ENCODE results near the gene RARG.

- TF ChIP-seq, protein P1, sequence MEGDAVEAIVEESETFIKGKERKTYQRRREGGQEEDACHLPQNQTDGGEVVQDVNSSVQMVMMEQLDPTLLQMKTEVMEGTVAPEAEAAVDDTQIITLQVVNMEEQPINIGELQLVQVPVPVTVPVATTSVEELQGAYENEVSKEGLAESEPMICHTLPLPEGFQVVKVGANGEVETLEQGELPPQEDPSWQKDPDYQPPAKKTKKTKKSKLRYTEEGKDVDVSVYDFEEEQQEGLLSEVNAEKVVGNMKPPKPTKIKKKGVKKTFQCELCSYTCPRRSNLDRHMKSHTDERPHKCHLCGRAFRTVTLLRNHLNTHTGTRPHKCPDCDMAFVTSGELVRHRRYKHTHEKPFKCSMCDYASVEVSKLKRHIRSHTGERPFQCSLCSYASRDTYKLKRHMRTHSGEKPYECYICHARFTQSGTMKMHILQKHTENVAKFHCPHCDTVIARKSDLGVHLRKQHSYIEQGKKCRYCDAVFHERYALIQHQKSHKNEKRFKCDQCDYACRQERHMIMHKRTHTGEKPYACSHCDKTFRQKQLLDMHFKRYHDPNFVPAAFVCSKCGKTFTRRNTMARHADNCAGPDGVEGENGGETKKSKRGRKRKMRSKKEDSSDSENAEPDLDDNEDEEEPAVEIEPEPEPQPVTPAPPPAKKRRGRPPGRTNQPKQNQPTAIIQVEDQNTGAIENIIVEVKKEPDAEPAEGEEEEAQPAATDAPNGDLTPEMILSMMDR (IDR thresholded peaks at IDR 0.05; ENCODE audit: insufficient read depth, low read length): no peak
- no peak for TF ChIP-seq SPI1 (IDR thresholded peaks at IDR 0.05; ENCODE audit: borderline replicate concordance, low read depth)
Measured at GRCh38 chr12:53219956-53220693, 11.9 kb downstream of the RARG start.
